ENCODE results near the gene TRIP10.

GRCh38 chr19:6728346-6728745 lies 11.1 kb upstream of the TRIP10 start:
- TF ChIP-seq GATA3 (IDR thresholded peaks at IDR 0.05; ENCODE audit: low read depth, low read length), result no peak
- TF ChIP-seq GATA2 (IDR thresholded peaks at IDR 0.05; ENCODE audit: low read depth, low read length), result no peak
